HEK293 (cell line): Measurements from ENCODE around the gene ATF6.

Experiments
- CTCF ChIP-seq: fragments of 450-650 bp; formaldehyde crosslinking; IDR thresholded peaks from 2 replicates; pipeline ENCODE4 v1.5.1; 2016; ENCODE audit warnings: missing biosample characterization, missing genetic modification characterization
- ZBTB6 ChIP-seq: fragments of 450-650 bp; formaldehyde crosslinking; IDR thresholded peaks from 2 replicates; pipeline ENCODE4 v1.5.1; 2017; ENCODE audit warnings: missing biosample characterization, missing genetic modification characterization
- ZNF121 ChIP-seq: fragments of 450-650 bp; formaldehyde crosslinking; IDR thresholded peaks from 2 replicates; pipeline ENCODE4 v1.5.1; 2016; ENCODE audit warnings: missing biosample characterization, missing genetic modification characterization
- ZNF214 ChIP-seq: fragments of 450-650 bp; formaldehyde crosslinking; IDR thresholded peaks from 2 replicates; pipeline ENCODE4 v1.5.1; 2017; ENCODE audit warnings: missing biosample characterization, mild to moderate bottlenecking, missing genetic modification characterization, borderline replicate concordance
- ZNF274 ChIP-seq, 2 experiments: fragments of 200-500 bp in 1 of 2; fragments of 450-650 bp in 1 of 2; sonication (Bioruptor generic) in 1 of 2; formaldehyde crosslinking in 1 of 2; IDR thresholded peaks; 2 replicates each; pipeline versions ENCODE4 v1.5.1 to v1.6.1; 2014 to 2016; ENCODE audit warnings: borderline replicate concordance in 1 of 2, inconsistent platforms in 1 of 2, low read length in 1 of 2, missing biosample characterization in 1 of 2, missing genetic modification characterization in 1 of 2
- ZNF449 ChIP-seq: fragments of 450-650 bp; formaldehyde crosslinking; IDR thresholded peaks from 2 replicates; pipeline ENCODE4 v1.5.1; 2017; ENCODE audit warnings: missing biosample characterization, mild to moderate bottlenecking, missing genetic modification characterization, moderate library complexity
- ZNF514 ChIP-seq: fragments of 450-650 bp; formaldehyde crosslinking; IDR thresholded peaks from 2 replicates; pipeline ENCODE4 v1.5.1; 2016; ENCODE audit warnings: missing biosample characterization, missing genetic modification characterization
- ZNF558 ChIP-seq: fragments of 450-650 bp; formaldehyde crosslinking; IDR thresholded peaks from 2 replicates; pipeline ENCODE4 v1.5.1; 2016; ENCODE audit warnings: missing biosample characterization, missing genetic modification characterization
- ZNF837 ChIP-seq: fragments of 450-650 bp; formaldehyde crosslinking; IDR thresholded peaks from 2 replicates; pipeline ENCODE4 v1.5.1; 2016; ENCODE audit warnings: missing biosample characterization, missing genetic modification characterization
- ZSCAN16 ChIP-seq: fragments of 450-650 bp; formaldehyde crosslinking; IDR thresholded peaks from 2 replicates; pipeline ENCODE4 v1.5.1; 2016; ENCODE audit warnings: missing biosample characterization, missing genetic modification characterization
- ZSCAN5A ChIP-seq: fragments of 450-650 bp; formaldehyde crosslinking; IDR thresholded peaks from 2 replicates; pipeline ENCODE4 v1.5.1; 2016; ENCODE audit warnings: missing biosample characterization, missing genetic modification characterization

GRCh38 chr1:161799792-161800191 is 33.7 kb downstream of the ATF6 start:
- no peak for TF ChIP-seq ZNF514 (tag by site-specific recombination)
- TF ChIP-seq ZNF558 (tag by site-specific recombination) = no peak
- no peak for TF ChIP-seq CTCF (tag by site-specific recombination)
- no peak for TF ChIP-seq ZNF121 (tag by site-specific recombination)
- TF ChIP-seq ZNF449 = no peak
- TF ChIP-seq ZSCAN5A (tag by site-specific recombination) = no peak
- TF ChIP-seq ZNF274 (IDR thresholded peaks at IDR 0.05; ENCODE audit: low read length) = no peak
- TF ChIP-seq ZNF274 (tag by site-specific recombination; IDR thresholded peaks at IDR 0.05; ENCODE audit: borderline replicate concordance) = no peak
- no peak for TF ChIP-seq ZBTB6 (tag by site-specific recombination)
- no peak for TF ChIP-seq ZSCAN16 (tag by site-specific recombination)
- TF ChIP-seq ZNF837 (tag by site-specific recombination) = no peak
- no peak for TF ChIP-seq ZNF214 (tag by site-specific recombination)
